K562 (cell line): ENCODE data around the gene NUFIP2. TPM values are rescaled to one million over a fixed set of nuclear protein-coding genes. Genes with fewer than 3 reads are reported as not detected.

Experiments used
- ATAC-seq: fragments of 200-7000 bp; cut with Tn5 transposase; 3 replicates; pipeline ENCODE4 v1.9.1; 2020; ENCODE audit warnings: moderate library complexity
- BruUV-seq: library from RNA; stranded (reverse); fragments of 400-500 nt; replicated peaks from 2 replicates; lab custom pipeline; 2021; lab: Mats Ljungman, UMichigan
- CTCF ChIA-PET: fragments of 300-600 bp; formaldehyde crosslinking; extraction: SDS; loops from one replicate; lab custom pipeline; 2021; ENCODE audit warnings: low intra/inter-chr PET ratio; lab: Yijun Ruan, JAX
- POLR2A ChIA-PET: fragments of 300-600, 350-650 bp; sonication (Branson Sonifier 250); formaldehyde crosslinking; extraction: SDS; loops from one replicate; lab custom pipeline; 2021; ENCODE audit warnings: antibody characterized with exemption, inconsistent platforms; lab: Yijun Ruan, JAX
- DNase-seq, 4 experiments: peaks; one replicate each; pipeline versions ENCODE4 v3.0.0 to v3.0.0-alpha.2; 2011 to 2018; ENCODE audit warnings: low spot score in 3 of 4, mixed read lengths in 3 of 4; ENCODE audit errors: extremely low read depth in 1 of 4
- FAIRE-seq: peaks from 2 replicates; lab custom pipeline; 2011; peaks lifted over from hg19 to GRCh38; lab: Jason Lieb, UNC
- H2AFZ ChIP-seq: 2 replicates; pipeline ENCODE4 v1.6.0; 2011; ENCODE audit warnings: low read depth, low read length, control low read depth, inconsistent platforms
- H3K27ac ChIP-seq: fragments of 200-600 bp; 3 replicates; pipeline ENCODE4 v1.8.0; 2011; ENCODE audit warnings: low read depth, mild to moderate bottlenecking, control low read depth, inconsistent platforms, low read length, moderate library complexity, mixed read lengths; ENCODE audit errors: extremely low read depth
- H3K27me3 ChIP-seq, 2 experiments: fragments of 300-600 bp in 1 of 2; 2 replicates in 1 of 2; 3 replicates in 1 of 2; pipeline versions ENCODE4 v1.6.0 to v1.8.0; 2011; ENCODE audit warnings: inconsistent platforms in 2 of 2, low read length in 2 of 2, mild to moderate bottlenecking in 1 of 2, mixed read lengths in 1 of 2, moderate library complexity in 1 of 2; ENCODE audit not compliant: control insufficient read depth in 2 of 2, insufficient read depth in 2 of 2
- H3K36me3 ChIP-seq: fragments of 300-600 bp; 3 replicates; pipeline ENCODE4 v1.8.0; 2011; ENCODE audit warnings: mild to moderate bottlenecking, low read length, inconsistent platforms; ENCODE audit not compliant: control insufficient read depth, insufficient read depth
- H3K4me1 ChIP-seq, 2 experiments: fragments of 200-600 bp in 1 of 2; replicated peaks in 1 of 2; 2 replicates in 1 of 2; 3 replicates in 1 of 2; pipeline versions ENCODE4 v1.5.1 to v1.8.0; 2011; ENCODE audit warnings: inconsistent platforms in 2 of 2, low read length in 2 of 2, mild to moderate bottlenecking in 1 of 2, mixed read lengths in 1 of 2, moderate library complexity in 1 of 2; ENCODE audit not compliant: control insufficient read depth in 2 of 2, insufficient read depth in 2 of 2
- H3K4me2 ChIP-seq: 2 replicates; pipeline ENCODE4 v1.6.1; 2011; ENCODE audit warnings: low read length, control low read depth, inconsistent platforms, mixed read lengths; ENCODE audit not compliant: insufficient read depth
- H3K4me3 ChIP-seq: fragments of 200-600 bp; sonication (generic), shearing (Covaris generic); 2 replicates; pipeline ENCODE4 v1.5.1; 2016; ENCODE audit warnings: control low read depth, inconsistent platforms
- H3K79me2 ChIP-seq: fragments of 200-600 bp; 3 replicates; pipeline ENCODE4 v1.8.0; 2011; ENCODE audit warnings: low read length, inconsistent platforms; ENCODE audit not compliant: control insufficient read depth, insufficient read depth
- H3K9ac ChIP-seq, 2 experiments: 2 replicates each; pipeline versions ENCODE4 v1.6.0 to v1.6.1; 2011; ENCODE audit warnings: low read depth in 2 of 2, low read length in 2 of 2, control low read depth in 1 of 2, inconsistent platforms in 1 of 2, mild to moderate bottlenecking in 1 of 2, mixed read lengths in 1 of 2; ENCODE audit not compliant: insufficient read depth in 1 of 2
- H3K9me1 ChIP-seq: one replicate; pipeline ENCODE4 v1.6.0; 2011; ENCODE audit warnings: inconsistent platforms, mild to moderate bottlenecking, low read length, moderate library complexity; ENCODE audit not compliant: control insufficient read depth, insufficient read depth
- H3K9me3 ChIP-seq: replicated peaks from 2 replicates; pipeline ENCODE4 v1.5.1; 2011; ENCODE audit warnings: low read depth, low read length, inconsistent platforms; ENCODE audit not compliant: control insufficient read depth, insufficient read depth
- H4K20me1 ChIP-seq: replicated peaks from 2 replicates; pipeline ENCODE4 v1.6.1; 2011; ENCODE audit warnings: low read length, inconsistent platforms, mixed read lengths; ENCODE audit not compliant: control insufficient read depth, insufficient read depth
- ATF3 ChIP-seq, 2 experiments: fragments of 450-650 bp in 1 of 2; sonication (generic) in 1 of 2; formaldehyde crosslinking in 1 of 2; IDR thresholded peaks in 1 of 2; conservative IDR thresholded peaks in 1 of 2; 2 replicates each; pipeline versions ENCODE4 v1.6.1 to v1.8.1; 2016 to 2023; ENCODE audit warnings: mild to moderate bottlenecking in 2 of 2, moderate library complexity in 2 of 2, inconsistent platforms in 1 of 2, missing genetic modification reagents in 1 of 2
- CHD7 ChIP-seq: fragments of 200-600 bp; sonication (generic); IDR thresholded peaks from one replicate; pipeline ENCODE4 v1.6.1; 2012; ENCODE audit warnings: mild to moderate bottlenecking, low read depth, low read length, inconsistent platforms
- MAFG ChIP-seq: fragments of 450-650 bp; conservative IDR thresholded peaks from 2 replicates; pipeline ENCODE4 v1.6.1; 2016; ENCODE audit warnings: missing genetic modification characterization, missing compliant biosample characterization
- PKNOX1 ChIP-seq: fragments of 450-650 bp; IDR thresholded peaks from 2 replicates; pipeline ENCODE4 v1.6.1; 2016
- POU5F1 ChIP-seq: fragments of 150-350 bp; IDR thresholded peaks from 2 replicates; pipeline ENCODE4 v1.6.1; 2014; ENCODE audit warnings: borderline replicate concordance, low read length, low read depth, mild to moderate bottlenecking; ENCODE audit not compliant: partially characterized antibody
- RCOR1 ChIP-seq, 2 experiments: IDR thresholded peaks; 2 replicates each; pipeline ENCODE4 v1.6.1; 2012; ENCODE audit warnings: low read depth in 2 of 2, low read length in 2 of 2, borderline replicate concordance in 1 of 2, improper control_type of control experiment in 1 of 2
- ZBTB7A ChIP-seq: IDR thresholded peaks from 2 replicates; pipeline ENCODE4 v1.6.1; 2011; ENCODE audit warnings: low read depth, mild to moderate bottlenecking, low read length, moderate library complexity, borderline replicate concordance; ENCODE audit not compliant: control insufficient read depth
- WGBS: fragments of 100-300 bp; shearing (Covaris generic); methylation state at CpG from one replicate; pipeline ENCODE4 v1.1.6; 2016; ENCODE audit warnings: low coverage, mixed read lengths; ENCODE audit not compliant: insufficient coverage; ENCODE audit errors: missing lambda C conversion rate; 5-methylcytosine and 5-hydroxymethylcytosine counted together
- in situ Hi-C: fragments of 300-500 bp; cut with MboI; formaldehyde crosslinking; loops from 4 replicates; pipeline ENCODE4 v1.15.0; 2018; ENCODE audit warnings: inconsistent platforms, mixed read lengths
- intact Hi-C: fragments of 100-400 bp; cut with micrococcal nuclease; formaldehyde crosslinking; loops from 2 replicates; pipeline ENCODE4 v1.14.2; 2022
- polyA plus RNA-seq, 8 experiments: library from polyadenylated mRNA; depleted of rRNA in 4 of 8; stranded (reverse) in 5 of 8; unstranded in 3 of 8; fragments of >200 nt; fragmentation: Nextera tagmentation in 2 of 8; fragmentation: Illumina TruSeq in 1 of 8; extraction: Ambion mirVana in 2 of 8; extraction: Trizol in 1 of 8; gene quantifications; 2 replicates each; pipeline versions ENCODE4 v1.2.1 to v1.2.3, GENCODE V29; 2011 to 2014; ENCODE audit warnings: inconsistent platforms in 1 of 8, missing spikeins in 1 of 8
- total RNA-seq, 7 experiments: library from RNA; depleted of rRNA in 6 of 7; stranded (reverse); fragments of >200 nt in 6 of 7; fragmentation: Illumina TruSeq in 2 of 7; extraction: Trizol in 2 of 7; gene quantifications; 2 replicates each; pipeline versions ENCODE4 v1.2.1 to v1.2.3, GENCODE V29; 2011 to 2021; ENCODE audit warnings: low replicate concordance in 1 of 7

NUFIP2 gene
- total and polyA plus RNA-seq, 9 of the 15 experiments (the other 6 are each of a cell fraction or from before 2014, with no cell fraction given): 4.9 to 40.7 (median 18.5) TPM

GRCh38 chr17:29216181-29216580, 77.8 kb downstream of the NUFIP2 start:
- FAIRE-seq (no peak), ATAC-seq (no peak), DNase-seq (no peak)
- Histone ChIP-seq H3K4me1 (peaks cover 0 to 3% of the 10 kb centered on the region in 2 experiments; a peak in 1 of 5 replicates), H3K36me3 (no peaks in the 10 kb centered on the region), H3K9me1 (no peaks in the 10 kb centered on the region), H3K9me3 (no peaks in the 10 kb centered on the region), H3K4me3 (no peak overlapping the region), H3K79me2 (no peaks in the 10 kb centered on the region), H4K20me1 (no peaks in the 10 kb centered on the region), H3K4me2 (no peak overlapping the region), H2AFZ (0 out of 2 replicates have a peak overlapping the region, but pooled peaks have one; percentile 24), H3K27me3 (no peaks in the 10 kb centered on the region), H3K9ac (no peak overlapping the region), H3K27ac (no peak overlapping the region)
- in situ Hi-C loops (no loop called here), intact Hi-C loops (no loop called here)
- ChIA-PET CTCF (no interaction called here), POLR2A (interaction anchor here (1.0 to 1.8 kb wide), 3 partner anchors 11 to 78 kb away, joined by 3 to 5 read pairs (median 4); partner anchors contain the start of gene NUFIP2)
- no TSS peak for BruUV-seq
- 31% methylated on average over 6 of the region's 6 CpGs for WGBS
- no peak for TF ChIP-seq CHD7
- no peak for TF ChIP-seq MAFG (tag)
- no peak for TF ChIP-seq POU5F1
- TF ChIP-seq RCOR1 (IDR thresholded peaks at IDR 0.05; ENCODE audit: borderline replicate concordance in 1 of 2, low read depth in 2 of 2, low read length in 2 of 2): no peak
- no peak for TF ChIP-seq ZBTB7A
- peak; percentile 18; the same call in 1 of the 2 replicates for TF ChIP-seq PKNOX1
- TF ChIP-seq ATF3 (IDR thresholded peaks at IDR 0.05): no peak
- TF ChIP-seq ATF3 (CRISPR knock-in tag; conservative IDR thresholded peaks at IDR 0.05): no peak
- TF ChIP-seq, all 486 proteins: peak for 1
